HG03521 (cell line): Measurements from ENCODE around the gene EPHB2.

ENCODE experiments used
- ATAC-seq: cut with Tn5 transposase; IDR thresholded peaks from one replicate; pipeline ENCODE4 v1.9.1; 2021; ENCODE audit warnings: mild to moderate bottlenecking, moderate library complexity; ENCODE audit not compliant: unreplicated experiment

Gene EPHB2

GRCh38 chr1:22777388-22778057, 66.9 kb downstream of the EPHB2 start:
- ATAC-seq: no peak

GRCh38 chr1:22778408-22778807, 67.8 kb downstream of the EPHB2 start:
- no peak for ATAC-seq

- ATAC-seq: no peak
Measured at GRCh38 chr1:22778862-22779520, 68.4 kb downstream of the EPHB2 start.

GRCh38 chr1:22780696-22781095, 70.1 kb downstream of the EPHB2 start:
- ATAC-seq: no peak

- no peak for ATAC-seq
Measured at GRCh38 chr1:22781483-22781882, 70.8 kb downstream of the EPHB2 start.

- ATAC-seq: no peak
Measured at GRCh38 chr1:22782406-22782805, 71.8 kb downstream of the EPHB2 start.

- no peak for ATAC-seq
Measured at GRCh38 chr1:22784317-22784716, 73.7 kb downstream of the EPHB2 start.

GRCh38 chr1:22784737-22785136, 74.1 kb downstream of the EPHB2 start:
- ATAC-seq: no peak

GRCh38 chr1:22786101-22786500, 75.5 kb downstream of the EPHB2 start:
- ATAC-seq: no peak

GRCh38 chr1:22786719-22787489, 76.3 kb downstream of the EPHB2 start:
- no peak for ATAC-seq

GRCh38 chr1:22787636-22788035, 77.0 kb downstream of the EPHB2 start:
- no peak for ATAC-seq

- no peak for ATAC-seq
Measured at GRCh38 chr1:22788254-22788661, 77.6 kb downstream of the EPHB2 start.

GRCh38 chr1:22789356-22789994, 78.8 kb downstream of the EPHB2 start:
- no peak for ATAC-seq

GRCh38 chr1:22790232-22791008, 79.8 kb downstream of the EPHB2 start:
- no peak for ATAC-seq

GRCh38 chr1:22791831-22792347, 81.2 kb downstream of the EPHB2 start:
- no peak for ATAC-seq

GRCh38 chr1:22792396-22793160, 81.9 kb downstream of the EPHB2 start:
- ATAC-seq: no peak

GRCh38 chr1:22793647-22794046, 83.0 kb downstream of the EPHB2 start:
- ATAC-seq: no peak

GRCh38 chr1:22794647-22795365, 84.2 kb downstream of the EPHB2 start:
- ATAC-seq: no peak

- ATAC-seq: no peak
Measured at GRCh38 chr1:22795366-22795714, 84.7 kb downstream of the EPHB2 start.
